Measurements from ENCODE around the gene ADAP2. TPM values are rescaled to one million over a fixed set of nuclear protein-coding genes. Genes with fewer than 3 reads are reported as not detected.
"Not testable (repeated sequence)": the region's sequence is repeated elsewhere in the genome, so short reads cannot be mapped to it uniquely, and the experiment has no call there.

Gene ADAP2
- total and polyA plus RNA-seq, 9 donors, result 3.9 to 7.9 (median 5.9) TPM

GRCh38 chr17:30929081-30929633, 7.4 kb downstream of the ADAP2 start:
- WGBS (ENCODE audit: insufficient coverage), result 41% methylated on average over 7 of the region's 8 CpGs
- H3K4me3 ChIP-seq (ENCODE audit: low read length), result no peak overlapping the region
- no peaks in the 10 kb centered on the region for H3K9me3 ChIP-seq (replicated peaks; ENCODE audit: control insufficient read depth, low read depth, low read length)
- H3K36me3 ChIP-seq (ENCODE audit: control insufficient read depth, insufficient read depth, low read length), result no peaks in the 10 kb centered on the region
- no peak overlapping the region for H3K27ac ChIP-seq (ENCODE audit: low read length)
- no peak for DNase-seq
- peaks cover 22% of the 10 kb centered on the region for H3K27me3 ChIP-seq (ENCODE audit: control insufficient read depth, insufficient read depth, low read length)
- H3K4me1 ChIP-seq (ENCODE audit: control insufficient read depth, insufficient read depth, low read length), result no peaks in the 10 kb centered on the region

GRCh38 chr17:30929861-30930260, 8.1 kb downstream of the ADAP2 start:
- WGBS (ENCODE audit: insufficient coverage), result 90% methylated on average over 2 of the region's 3 CpGs
- not testable (repeated sequence) for H3K4me1 ChIP-seq (ENCODE audit: control insufficient read depth, insufficient read depth, low read length); H3K4me3 ChIP-seq (ENCODE audit: low read length); H3K9me3 ChIP-seq (replicated peaks; ENCODE audit: control insufficient read depth, low read depth, low read length); DNase-seq; H3K27ac ChIP-seq (ENCODE audit: low read length); H3K36me3 ChIP-seq (ENCODE audit: control insufficient read depth, insufficient read depth, low read length)
- H3K27me3 ChIP-seq (ENCODE audit: control insufficient read depth, insufficient read depth, low read length), result peaks cover 15% of the 10 kb centered on the region

- no peaks in the 10 kb centered on the region for H3K9me3 ChIP-seq (replicated peaks; ENCODE audit: control insufficient read depth, low read depth, low read length)
- H3K4me1 ChIP-seq (ENCODE audit: control insufficient read depth, insufficient read depth, low read length), result no peaks in the 10 kb centered on the region
- H3K4me3 ChIP-seq (ENCODE audit: low read length), result no peak overlapping the region
- no peak overlapping the region for H3K27ac ChIP-seq (ENCODE audit: low read length)
- no peak for DNase-seq
- no peaks in the 10 kb centered on the region for H3K36me3 ChIP-seq (ENCODE audit: control insufficient read depth, insufficient read depth, low read length)
- H3K27me3 ChIP-seq (ENCODE audit: control insufficient read depth, insufficient read depth, low read length), result peaks cover 13% of the 10 kb centered on the region
- WGBS (ENCODE audit: insufficient coverage), result no CpG with 5 or more reads among the region's 3 CpGs
Measured at GRCh38 chr17:30930495-30930894, 8.8 kb downstream of the ADAP2 start.

DNA sequence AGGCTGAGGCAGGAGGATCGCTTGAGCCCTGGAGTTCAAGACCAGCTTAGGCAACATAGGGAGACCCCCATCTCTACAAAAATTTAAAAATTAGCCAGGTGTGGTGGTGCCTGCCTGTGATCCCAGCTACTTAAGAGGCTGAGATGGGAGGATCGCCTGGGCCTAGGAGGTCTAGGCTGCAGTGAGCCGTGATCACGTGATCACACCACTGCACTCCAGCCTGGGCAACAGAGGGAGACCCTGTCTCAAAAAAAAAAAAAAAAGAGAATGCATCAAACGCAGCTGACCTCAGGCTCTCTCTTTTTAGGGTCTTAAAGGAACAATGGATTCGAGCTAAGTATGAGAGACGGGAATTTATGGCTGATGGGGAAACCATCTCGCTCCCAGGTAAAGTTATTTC, 9.8 kb downstream of the ADAP2 start:
- not testable (repeated sequence) for H3K36me3 ChIP-seq (ENCODE audit: control insufficient read depth, insufficient read depth, low read length)
- WGBS (ENCODE audit: insufficient coverage), result 79% methylated on average over 3 of the region's 8 CpGs

GRCh38 chr17:30933966-30934365, 12.2 kb downstream of the ADAP2 start:
- Histone ChIP-seq H3K36me3 (ENCODE audit: control insufficient read depth, insufficient read depth, low read length) (no peaks in the 10 kb centered on the region), H3K27me3 (ENCODE audit: control insufficient read depth, insufficient read depth, low read length) (no peaks in the 10 kb centered on the region), H3K4me1 (ENCODE audit: control insufficient read depth, insufficient read depth, low read length) (no peaks in the 10 kb centered on the region), H3K4me3 (ENCODE audit: low read length) (no peak overlapping the region), H3K27ac (ENCODE audit: low read length) (no peak overlapping the region), H3K9me3 (replicated peaks; ENCODE audit: control insufficient read depth, low read depth, low read length) (no peaks in the 10 kb centered on the region)
- peak; percentile 36 for DNase-seq
- 37% methylated on average over 4 of the region's 5 CpGs for WGBS (ENCODE audit: insufficient coverage)

More for the DNA sequence above, 9.8 kb downstream of the ADAP2 start:
- H3K27me3 ChIP-seq (ENCODE audit: control insufficient read depth, insufficient read depth, low read length); H3K4me1 ChIP-seq (ENCODE audit: control insufficient read depth, insufficient read depth, low read length); H3K9me3 ChIP-seq (replicated peaks; ENCODE audit: control insufficient read depth, low read depth, low read length); DNase-seq; H3K27ac ChIP-seq (ENCODE audit: low read length); H3K4me3 ChIP-seq (ENCODE audit: low read length): not testable (repeated sequence)

GRCh38 chr17:30939051-30939689, 17.4 kb downstream of the ADAP2 start:
- Histone ChIP-seq H3K36me3 (ENCODE audit: control insufficient read depth, insufficient read depth, low read length) (no peaks in the 10 kb centered on the region), H3K9me3 (replicated peaks; ENCODE audit: control insufficient read depth, low read depth, low read length) (no peaks in the 10 kb centered on the region), H3K4me1 (ENCODE audit: control insufficient read depth, insufficient read depth, low read length) (no peaks in the 10 kb centered on the region), H3K27me3 (ENCODE audit: control insufficient read depth, insufficient read depth, low read length) (no peaks in the 10 kb centered on the region), H3K27ac (ENCODE audit: low read length) (peak overlapping the region; percentile 13), H3K4me3 (ENCODE audit: low read length) (no peak overlapping the region)
- WGBS (ENCODE audit: insufficient coverage), result 87% methylated on average over 9 of the region's 13 CpGs
- peak; percentile 63 for DNase-seq

DNA sequence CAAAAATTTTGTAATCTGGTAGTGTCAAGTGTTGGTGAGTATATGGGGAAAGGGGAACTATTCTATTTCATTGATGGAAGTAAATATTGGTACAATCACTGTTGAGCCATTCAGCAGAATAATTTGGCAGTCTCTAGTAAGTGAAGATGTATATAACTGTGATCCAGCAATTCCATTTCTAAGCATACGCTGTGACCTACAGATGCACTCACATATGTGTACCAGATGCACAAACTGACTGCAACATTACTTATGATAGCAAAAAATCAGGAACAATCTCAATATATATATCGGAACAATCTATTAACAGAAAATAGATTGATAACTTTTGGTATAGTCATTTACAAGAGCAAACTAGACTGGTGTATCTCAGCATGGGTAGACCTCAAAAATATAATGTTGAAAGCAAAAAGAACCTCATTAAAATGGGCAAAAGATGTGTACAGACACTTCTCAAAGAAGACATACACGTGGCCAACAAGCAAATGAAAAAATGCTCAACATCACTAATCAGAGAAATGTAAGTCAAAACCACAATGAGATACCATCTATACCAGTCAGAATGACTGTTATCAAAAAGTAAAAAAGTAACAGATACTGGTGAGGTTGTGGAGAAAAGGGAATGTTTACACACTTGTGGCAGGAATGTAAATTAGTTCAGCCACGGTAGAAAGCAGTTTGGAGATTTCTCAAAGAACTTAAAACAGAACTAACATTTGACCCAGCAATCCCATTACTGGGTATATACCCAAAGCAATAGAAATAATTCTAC, 20.7 kb downstream of the ADAP2 start:
- H3K27ac ChIP-seq (ENCODE audit: low read length), result no peak overlapping the region
- H3K4me1 ChIP-seq (ENCODE audit: control insufficient read depth, insufficient read depth, low read length), result no peaks in the 10 kb centered on the region
- H3K36me3 ChIP-seq (ENCODE audit: control insufficient read depth, insufficient read depth, low read length), result no peaks in the 10 kb centered on the region
- no peak overlapping the region for H3K4me3 ChIP-seq (ENCODE audit: low read length)
- no peaks in the 10 kb centered on the region for H3K9me3 ChIP-seq (replicated peaks; ENCODE audit: control insufficient read depth, low read depth, low read length)
- no peak for DNase-seq
- no CpG with 5 or more reads among the region's 4 CpGs for WGBS (ENCODE audit: insufficient coverage)
- H3K27me3 ChIP-seq (ENCODE audit: control insufficient read depth, insufficient read depth, low read length), result no peaks in the 10 kb centered on the region

DNA sequence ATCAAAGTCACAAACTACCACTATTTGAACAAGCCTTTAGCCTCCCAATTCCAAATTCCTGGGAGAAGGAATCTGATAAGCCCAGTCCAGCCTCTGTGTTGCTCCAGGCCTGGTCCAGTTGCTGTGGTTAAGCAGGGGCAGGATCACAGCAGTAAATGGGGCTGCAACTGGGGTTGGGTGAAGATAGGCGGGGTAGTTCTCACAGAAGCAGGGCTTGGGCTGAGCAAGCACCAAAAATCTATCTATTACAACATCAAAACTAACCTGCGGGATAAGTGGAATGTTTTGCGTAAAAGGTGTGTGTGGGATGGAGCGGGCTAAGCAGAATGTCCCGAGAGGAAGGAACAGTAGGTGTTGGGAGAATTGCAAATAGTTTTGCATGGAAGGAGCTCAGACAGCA, 26.1 kb downstream of the ADAP2 start:
- DNase-seq, result no peak
- H3K36me3 ChIP-seq (ENCODE audit: control insufficient read depth, insufficient read depth, low read length), result no peaks in the 10 kb centered on the region

DNA sequence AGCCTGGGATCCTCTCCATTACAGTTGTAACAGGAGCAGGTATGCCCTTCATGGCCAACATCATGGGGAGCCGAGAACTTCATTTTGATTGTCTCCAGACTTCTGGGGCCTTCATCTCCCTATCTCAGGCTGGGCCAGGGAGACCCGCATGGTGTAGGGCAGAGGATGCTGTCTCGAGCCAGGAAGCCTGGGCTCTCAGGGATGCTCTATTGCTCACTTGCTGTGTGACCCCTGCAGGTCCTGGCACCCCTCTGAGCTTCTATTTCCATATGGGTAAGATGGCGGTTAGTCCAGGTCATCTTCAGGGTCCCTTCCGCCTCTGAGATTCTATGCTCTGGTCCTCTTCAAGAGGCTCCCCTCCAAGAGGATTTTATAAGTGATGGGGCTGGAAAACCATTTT, 28.4 kb downstream of the ADAP2 start:
- Histone ChIP-seq H3K27me3 (ENCODE audit: control insufficient read depth, insufficient read depth, low read length) (no peaks in the 10 kb centered on the region), H3K4me3 (ENCODE audit: low read length) (no peak overlapping the region), H3K9me3 (replicated peaks; ENCODE audit: control insufficient read depth, low read depth, low read length) (no peaks in the 10 kb centered on the region), H3K36me3 (ENCODE audit: control insufficient read depth, insufficient read depth, low read length) (no peaks in the 10 kb centered on the region), H3K27ac (ENCODE audit: low read length) (peak overlapping the region; percentile 54), H3K4me1 (ENCODE audit: control insufficient read depth, insufficient read depth, low read length) (peaks cover 8% of the 10 kb centered on the region)
- DNase-seq, result no peak
- 92% methylated on average over 2 of the region's 5 CpGs for WGBS (ENCODE audit: insufficient coverage)

More for the DNA sequence above, 26.1 kb downstream of the ADAP2 start:
- Histone ChIP-seq H3K27me3 (ENCODE audit: control insufficient read depth, insufficient read depth, low read length) (no peaks in the 10 kb centered on the region), H3K9me3 (replicated peaks; ENCODE audit: control insufficient read depth, low read depth, low read length) (no peaks in the 10 kb centered on the region), H3K4me1 (ENCODE audit: control insufficient read depth, insufficient read depth, low read length) (peaks cover 3% of the 10 kb centered on the region), H3K27ac (ENCODE audit: low read length) (no peak overlapping the region), H3K4me3 (ENCODE audit: low read length) (no peak overlapping the region)
- WGBS (ENCODE audit: insufficient coverage), result 86% methylated on average over 4 of the region's 5 CpGs

DNA sequence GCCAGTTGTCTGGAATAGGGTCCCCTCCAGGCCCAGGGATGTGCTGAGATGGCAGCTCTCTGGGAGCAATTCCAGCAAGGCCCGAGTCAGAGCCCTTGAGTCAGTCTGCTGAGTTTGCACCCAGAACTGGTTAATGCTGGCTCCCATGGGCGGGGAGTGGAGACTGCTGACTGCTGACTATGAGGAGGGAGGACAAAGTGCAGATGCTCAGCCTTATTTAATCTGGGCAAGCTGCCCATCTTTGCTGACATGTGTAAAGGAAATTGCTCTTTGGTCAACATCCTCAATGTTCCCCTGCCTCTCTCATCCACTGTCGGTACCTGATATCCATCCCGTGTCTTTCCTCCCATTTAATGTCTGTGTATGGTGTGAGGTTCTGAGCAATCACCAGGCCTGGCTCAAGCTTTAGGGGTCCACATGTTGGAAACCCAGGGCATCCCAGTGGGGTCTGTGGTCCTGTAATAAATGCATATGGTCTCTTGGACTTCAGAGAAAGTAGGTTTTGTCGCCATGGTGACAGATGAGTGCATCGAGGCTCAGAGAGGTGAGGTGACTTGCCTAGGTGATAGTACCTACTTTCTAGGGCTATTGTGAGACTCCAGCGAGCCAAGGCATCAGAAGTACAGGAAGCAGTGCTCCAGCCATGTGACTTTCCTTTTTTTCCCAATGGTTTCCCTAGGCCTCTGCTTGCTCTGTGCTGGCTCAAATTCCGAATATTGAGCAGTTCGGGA, 29.1 kb downstream of the ADAP2 start:
- Histone ChIP-seq H3K9me3 (replicated peaks; ENCODE audit: control insufficient read depth, low read depth, low read length) (no peaks in the 10 kb centered on the region), H3K27me3 (ENCODE audit: control insufficient read depth, insufficient read depth, low read length) (no peaks in the 10 kb centered on the region), H3K36me3 (ENCODE audit: control insufficient read depth, insufficient read depth, low read length) (no peaks in the 10 kb centered on the region), H3K4me1 (ENCODE audit: control insufficient read depth, insufficient read depth, low read length) (peaks cover 10% of the 10 kb centered on the region), H3K27ac (ENCODE audit: low read length) (peak overlapping the region; percentile 54), H3K4me3 (ENCODE audit: low read length) (no peak overlapping the region)
- peak; percentile 94 for DNase-seq
- WGBS (ENCODE audit: insufficient coverage), result 52% methylated on average over 5 of the region's 9 CpGs

Measured in muscle of leg (tissue), 11 donors.